Hypothalamus (tissue), 51 donors: ENCODE results near the gene RALBP1.
"Not testable (repeated sequence)": the region's sequence is repeated elsewhere in the genome, so short reads cannot be mapped to it uniquely, and the experiment has no call there.

Experiments
- DNase-seq, 51 donors: peaks; one replicate each; lab custom pipeline; 2025; lab: John Stamatoyannopoulos, UW

RALBP1 gene

DNA sequence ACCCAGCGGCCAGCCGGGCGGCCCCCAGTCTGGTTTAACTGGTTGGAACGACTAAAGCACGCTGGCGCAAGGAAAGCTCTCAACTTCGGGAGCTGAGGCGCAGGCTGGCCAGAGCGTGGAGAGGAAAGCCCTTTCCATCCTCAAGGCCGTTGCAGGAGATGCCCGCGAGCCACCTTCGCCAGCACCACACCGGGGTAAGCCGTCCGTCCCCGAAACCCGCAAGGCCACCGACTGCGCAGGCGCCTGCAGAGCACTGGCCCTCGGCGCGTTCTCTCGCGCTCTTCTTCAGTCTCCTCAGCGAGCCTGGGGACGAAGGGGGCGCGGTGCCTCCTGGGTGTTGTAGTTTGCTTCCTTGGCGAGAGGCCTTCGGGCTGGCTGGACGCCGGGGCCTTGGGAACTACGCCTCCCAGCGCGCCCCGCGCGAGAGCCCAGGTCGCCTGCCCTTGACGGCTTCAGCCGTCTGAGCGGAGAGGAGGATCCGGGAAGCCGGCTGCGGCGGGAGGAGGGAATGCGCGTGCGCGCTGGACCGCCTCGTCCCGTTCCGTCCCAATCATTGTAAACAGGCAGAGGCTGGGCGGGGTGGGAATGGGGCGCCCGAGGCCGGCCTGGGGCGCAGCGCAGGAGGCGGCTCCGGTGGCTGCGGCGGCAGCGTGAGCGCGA lies at the start of gene RALBP1:
TSS of gene RALBP1 (plus strand) at position 531 of the 660 bp plus-strand sequence. CDS start 37,533 bp downstream, outside the sequence.
- DNase-seq = peak; percentile 88 to 100 (median 99)

DNA sequence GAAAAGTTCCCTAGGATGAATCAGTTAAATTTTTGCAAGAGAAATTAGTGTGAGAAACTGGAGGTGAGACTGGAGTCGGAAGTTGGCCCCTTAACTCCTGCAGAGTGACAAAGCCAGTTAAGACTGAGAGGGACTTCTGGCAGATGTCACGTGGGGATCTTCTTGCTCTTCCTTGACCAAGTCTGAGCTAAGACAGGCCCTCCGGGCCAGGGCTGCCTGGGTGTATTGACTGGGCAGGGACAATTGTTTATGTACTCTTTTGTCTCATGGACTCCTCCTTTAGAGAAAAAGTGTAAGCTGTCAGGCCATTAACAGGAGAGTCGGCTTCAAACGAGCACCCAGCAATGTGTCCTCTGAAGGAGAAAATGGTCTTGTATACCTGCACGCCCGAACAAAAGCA lies 48.6 kb upstream of the RALBP1 start:
- no peak for DNase-seq

DNA sequence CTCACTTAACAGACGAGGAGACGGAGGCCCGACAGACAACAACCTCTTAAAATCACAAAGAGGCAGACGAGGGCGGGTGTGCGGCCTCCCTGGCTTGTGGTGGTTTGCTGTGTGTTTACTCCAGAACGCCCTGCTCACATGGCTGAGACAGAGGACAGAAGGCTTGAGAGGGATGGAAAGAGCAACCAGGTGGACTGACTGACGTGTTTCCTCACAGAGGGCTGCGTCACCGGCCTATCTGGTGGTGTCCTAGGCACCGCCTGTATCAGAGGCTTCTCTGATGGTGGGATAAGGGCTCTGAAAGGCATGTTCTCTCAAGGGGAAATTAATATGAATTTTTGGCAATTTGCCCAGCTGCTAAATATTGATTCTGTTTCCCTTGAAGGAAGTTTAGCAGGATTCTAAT lies 47.0 kb upstream of the RALBP1 start:
- no peak for DNase-seq

DNA sequence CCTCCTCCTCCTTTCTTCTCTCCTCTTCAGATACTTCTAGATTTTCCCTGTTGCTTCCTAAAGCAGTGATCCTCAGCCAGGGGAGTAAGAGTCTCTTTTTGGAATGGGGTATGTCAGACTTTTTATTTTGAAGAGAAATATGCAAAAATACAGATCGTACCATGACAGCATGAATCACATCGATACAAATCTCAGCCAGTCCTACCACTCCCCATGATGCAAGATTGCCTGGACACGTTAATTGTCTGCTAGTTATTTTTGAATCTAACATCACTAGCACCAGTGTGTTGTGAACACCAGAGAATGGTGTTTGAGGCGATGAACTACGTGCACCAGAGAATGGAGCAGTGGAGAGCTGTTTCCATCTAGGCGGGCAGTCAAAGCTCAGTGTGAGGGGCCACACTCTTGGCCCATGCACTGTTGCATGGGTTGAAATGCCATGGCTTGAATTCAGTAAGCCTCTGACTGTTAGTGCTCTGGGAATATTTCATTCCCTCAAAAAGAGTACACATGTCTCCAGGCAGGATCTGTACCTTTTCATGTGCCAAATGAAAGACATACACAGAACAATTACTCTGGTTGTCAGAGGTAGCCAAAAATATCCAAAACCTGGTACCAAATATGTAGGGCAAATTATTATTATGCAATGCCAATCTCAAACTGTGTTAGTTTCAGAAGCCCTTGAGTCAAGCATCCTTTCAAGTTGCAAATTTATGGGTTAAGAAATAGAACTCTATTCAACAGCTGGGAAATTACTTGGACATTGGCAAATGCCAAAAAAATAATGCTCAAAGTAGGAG lies 46.3 kb upstream of the RALBP1 start:
- DNase-seq = no peak

DNA sequence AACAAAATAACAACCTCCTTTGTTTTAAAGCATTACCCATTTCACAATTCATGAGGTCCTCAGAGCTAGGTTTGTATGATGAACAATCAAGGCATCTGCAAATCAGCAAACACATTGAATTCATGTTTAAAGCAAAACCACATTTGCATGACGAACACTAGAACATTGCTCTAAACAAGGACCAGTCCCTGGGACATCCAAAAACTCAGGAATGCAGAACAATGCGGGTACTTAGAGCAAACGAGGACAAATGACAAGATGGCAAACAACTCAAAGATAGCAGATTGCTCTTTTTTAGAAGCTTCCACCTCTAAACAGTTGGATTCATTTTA lies 45.7 kb upstream of the RALBP1 start:
- DNase-seq = peak in 1 of 51 donors; percentile 28

DNA sequence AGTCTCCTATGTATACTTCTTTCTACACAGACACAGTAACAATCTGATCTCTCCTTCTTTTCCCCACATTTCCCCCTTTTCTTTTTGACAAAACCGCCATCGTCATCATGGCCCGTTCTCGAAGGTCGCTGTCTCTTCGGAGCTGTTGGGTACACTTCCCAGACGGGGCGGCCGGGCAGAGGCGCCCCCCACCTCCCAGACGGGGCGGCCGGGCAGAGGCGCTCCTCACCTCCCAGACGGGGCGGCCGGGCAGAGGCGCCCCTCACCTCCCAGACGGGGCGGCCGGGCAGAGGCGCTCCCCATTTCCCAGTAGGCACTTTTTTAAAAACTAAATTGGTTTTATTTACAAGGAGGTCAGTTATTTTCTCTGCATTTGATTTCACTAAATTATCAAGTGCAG lies 45.0 kb upstream of the RALBP1 start:
- DNase-seq = not testable (repeated sequence)

DNA sequence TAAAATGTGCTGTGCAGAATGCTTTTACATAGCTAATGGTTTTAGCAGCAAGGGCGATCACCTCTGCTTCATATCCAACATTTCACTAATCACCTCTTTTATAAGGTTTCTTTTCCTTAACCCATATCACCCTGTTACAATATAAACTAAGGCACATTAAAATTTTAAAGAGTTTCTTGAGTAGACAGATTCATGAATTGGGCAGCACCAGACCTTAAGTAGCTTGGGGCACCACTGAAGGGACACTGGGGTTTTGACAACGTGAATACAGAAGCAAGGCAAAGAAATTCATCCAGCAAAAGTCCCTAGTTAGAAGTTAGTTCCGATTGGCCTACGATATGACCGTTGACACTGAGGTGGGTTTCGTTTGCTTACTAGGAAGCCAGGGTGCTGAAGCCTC lies 44.0 kb upstream of the RALBP1 start:
- DNase-seq = no peak

DNA sequence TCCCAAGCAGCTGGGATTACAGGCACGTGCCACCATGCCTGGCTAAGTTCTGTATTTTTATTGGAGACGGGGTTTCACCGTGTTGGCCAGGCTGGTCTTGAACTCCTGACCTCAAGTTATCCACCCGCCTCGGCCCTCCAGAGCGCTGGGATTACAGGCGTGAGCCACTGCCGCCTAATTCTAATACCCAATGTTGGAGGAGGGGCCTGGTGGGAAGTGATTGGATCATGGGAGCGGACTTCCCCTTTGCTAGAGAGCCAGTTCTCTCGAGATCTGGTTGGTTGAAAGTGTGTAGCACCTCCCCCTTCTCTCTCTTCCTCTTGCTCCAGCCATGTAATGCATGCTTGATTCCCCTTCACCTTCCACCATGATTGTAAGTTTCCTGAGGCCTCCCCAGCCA lies 42.2 kb upstream of the RALBP1 start:
- DNase-seq = not testable (repeated sequence)

DNA sequence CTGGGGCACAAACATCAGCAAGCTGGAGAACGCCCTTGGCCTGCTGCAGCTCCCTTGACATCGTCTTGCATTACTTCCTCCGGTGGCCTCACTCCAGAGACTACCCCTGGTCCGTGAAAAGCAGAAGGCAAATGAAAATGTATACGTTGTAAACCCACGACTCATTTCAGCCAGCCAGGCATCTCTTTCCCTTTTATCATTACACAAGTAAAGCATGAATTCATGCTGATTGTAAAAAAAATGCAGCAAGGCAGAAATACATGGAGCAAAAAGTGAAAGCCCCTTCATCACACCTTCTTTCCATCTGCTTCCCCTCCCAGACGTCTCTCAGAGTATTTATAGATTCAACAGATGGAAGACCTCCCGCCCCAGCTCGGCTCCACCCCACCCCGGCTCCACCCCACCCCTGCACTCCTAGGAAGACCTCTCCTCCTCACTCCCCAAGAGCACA lies 41.6 kb upstream of the RALBP1 start:
- DNase-seq = no peak

DNA sequence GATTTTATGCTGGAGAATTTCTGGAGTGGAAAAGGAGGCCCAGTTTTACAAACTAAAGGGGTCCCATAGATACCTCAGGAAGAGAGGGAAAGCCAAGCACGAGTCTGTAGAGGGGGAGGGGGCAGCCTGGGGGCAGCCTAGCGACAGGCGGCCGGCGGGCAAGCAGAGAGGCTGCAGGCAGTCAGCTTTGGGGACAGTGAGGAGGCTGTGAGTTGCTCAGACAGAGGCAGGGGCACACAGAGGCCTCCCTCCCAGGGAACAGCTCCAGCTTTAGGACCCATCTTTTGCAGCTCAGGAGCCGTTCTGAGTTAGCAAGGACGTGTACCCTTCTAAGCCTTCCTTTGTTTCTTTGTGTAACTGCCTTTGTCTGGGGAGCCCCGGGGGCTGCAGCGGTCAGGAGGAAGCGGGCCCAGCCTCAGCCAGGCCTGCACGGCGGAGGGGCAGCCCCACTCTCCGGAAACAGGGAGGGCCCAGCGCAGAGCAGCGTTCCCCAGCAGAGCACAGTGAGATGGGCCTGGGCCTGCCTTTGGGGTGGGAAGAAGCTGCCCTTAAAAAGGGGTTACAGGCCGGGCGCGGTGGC lies 41.1 kb upstream of the RALBP1 start:
- no peak for DNase-seq

DNA sequence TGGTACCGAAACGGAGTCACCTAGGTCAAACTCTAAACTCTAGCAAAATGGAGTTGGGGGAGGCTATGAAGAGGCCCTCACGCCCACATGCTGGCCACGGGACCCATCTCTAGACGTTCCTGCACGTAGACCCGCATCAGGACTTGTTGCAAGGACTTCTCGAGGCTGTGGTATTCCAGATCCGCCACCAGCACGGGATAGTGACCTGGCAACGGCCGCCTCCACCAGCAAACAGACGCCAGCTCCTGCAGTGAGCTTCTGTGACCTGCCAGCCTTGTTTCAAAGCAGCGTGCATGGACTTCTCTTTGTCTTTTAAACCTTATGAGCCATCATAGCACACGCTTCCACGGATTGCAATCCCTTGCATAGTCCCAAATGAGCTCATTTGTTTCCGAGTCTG lies 40.3 kb upstream of the RALBP1 start:
- DNase-seq = no peak

DNA sequence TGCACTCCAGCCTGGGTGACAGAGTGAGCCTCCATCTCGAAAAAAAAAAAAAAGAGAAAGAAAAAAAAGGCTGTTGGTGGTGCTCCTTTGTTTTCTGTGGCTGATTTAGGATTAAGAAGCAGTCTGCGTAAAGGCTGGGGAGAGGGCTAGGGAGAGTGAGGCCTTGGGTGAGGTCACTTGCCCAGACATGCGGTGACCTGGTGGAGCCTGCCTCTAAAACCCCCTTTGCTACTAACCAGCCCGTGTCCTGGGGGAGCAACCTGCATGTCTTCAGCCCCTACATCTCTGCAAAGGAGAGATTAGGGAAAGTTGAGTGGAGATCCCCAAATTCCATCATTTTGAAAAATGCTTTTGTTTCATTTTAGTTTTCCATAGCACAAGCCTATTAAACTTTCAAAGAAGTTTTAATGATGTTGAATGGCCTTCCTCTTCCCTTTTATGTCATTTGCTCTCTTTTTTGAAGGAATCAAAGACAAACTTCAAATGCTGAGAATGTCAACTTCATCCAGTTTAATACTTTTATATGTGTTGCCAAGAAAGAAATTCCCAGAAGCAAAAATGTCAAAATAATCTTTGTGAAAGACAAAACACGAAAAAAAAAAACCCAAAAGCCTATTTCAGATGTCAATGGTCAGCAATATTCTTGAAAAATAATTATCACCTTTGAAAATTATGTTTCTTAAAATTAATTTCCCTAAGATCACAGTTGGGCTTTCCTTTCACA lies 38.9 kb upstream of the RALBP1 start:
- no peak for DNase-seq

DNA sequence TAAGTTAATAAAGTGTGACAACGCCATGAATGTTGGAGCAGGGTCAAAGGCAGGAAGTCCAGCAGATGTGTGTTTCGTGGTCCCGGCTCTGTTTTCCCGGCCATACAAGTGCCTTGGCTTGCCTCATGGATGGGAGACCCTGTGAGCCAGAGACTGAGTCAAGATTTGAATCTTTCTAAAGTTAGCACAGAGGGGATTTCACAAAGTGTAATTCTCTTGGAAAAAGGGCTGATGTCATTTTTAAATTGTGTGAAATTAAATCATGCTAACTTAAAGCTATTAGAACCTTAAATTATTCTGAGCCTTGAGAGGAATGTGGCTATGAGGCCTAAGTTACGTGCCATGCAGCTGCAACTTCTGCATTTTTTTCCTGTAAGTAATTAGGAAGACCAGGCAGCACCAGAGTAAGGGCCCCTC lies 38.3 kb upstream of the RALBP1 start:
- no peak for DNase-seq

DNA sequence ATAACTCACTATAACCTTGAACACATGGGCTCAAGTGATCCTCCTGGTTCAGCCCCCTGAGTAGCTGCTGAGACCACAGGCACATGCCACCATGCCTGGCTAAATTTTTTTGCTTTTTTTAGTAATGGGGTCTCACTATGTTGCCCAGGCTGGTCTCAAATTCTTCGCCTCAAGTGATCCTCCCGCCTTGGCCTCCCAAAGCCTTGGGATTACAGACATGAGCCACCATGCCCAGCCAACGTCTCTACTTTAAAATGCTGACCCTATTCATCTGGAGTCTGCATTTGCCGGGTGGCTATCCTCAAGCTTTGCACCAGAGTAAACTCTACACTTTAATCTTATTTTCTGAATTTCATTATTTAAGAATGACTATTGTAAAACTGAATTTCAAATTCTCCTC lies 37.6 kb upstream of the RALBP1 start:
- DNase-seq = no peak

DNA sequence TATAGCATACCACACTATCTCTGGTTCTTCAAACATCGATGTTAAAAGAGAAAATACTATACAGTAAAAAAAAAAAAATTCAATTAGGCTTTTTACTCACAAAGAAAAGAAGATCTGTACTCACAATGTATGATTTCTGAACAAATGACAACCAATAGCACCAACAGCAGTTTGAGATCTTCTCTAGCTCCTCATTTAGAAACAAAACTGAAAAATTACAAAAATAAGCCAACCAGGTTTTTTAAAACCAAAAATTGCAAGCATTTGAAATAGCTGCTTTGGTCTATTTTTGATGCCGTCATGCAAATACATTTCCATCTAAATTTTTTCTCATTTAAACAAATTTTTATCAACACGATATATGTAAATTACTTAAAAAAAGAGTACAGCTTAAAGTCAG lies 34.3 kb upstream of the RALBP1 start:
- no peak for DNase-seq

DNA sequence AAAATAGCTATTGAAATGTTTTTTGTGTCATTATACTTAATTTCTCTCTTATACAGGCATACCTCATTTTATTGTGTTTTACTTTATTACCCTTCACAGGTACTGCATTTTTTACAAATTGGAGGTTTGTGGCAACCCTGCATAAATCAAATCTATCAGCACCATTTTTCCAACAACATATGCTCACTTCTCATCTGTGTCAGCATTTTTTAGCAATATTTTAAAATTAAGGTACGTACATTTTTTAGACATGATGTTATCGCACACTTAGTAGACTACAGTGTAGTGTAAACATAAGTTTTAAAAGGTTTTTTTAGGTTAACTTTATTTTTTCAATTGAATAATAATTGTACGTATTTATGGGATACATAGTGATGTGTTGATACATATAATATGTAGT lies 30.8 kb upstream of the RALBP1 start:
- DNase-seq = no peak

DNA sequence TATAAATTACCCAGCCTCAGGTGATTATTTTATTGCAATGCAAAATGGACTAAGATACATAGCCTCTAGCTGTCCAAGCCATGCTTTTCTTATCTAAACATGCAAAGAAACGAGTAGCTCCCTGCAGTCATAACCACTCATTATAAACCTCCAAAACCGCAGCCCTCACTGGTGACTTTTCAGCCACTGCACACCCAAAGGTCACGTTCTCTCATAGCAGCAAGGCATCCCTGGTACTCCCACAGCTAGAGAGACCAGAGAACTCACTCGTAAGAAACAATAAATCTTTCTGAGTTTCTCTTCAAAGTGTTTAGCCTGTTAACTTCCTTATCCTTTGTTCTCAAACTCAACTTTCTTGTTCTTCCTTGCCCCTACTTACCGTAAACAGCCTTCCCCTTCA lies 28.5 kb upstream of the RALBP1 start:
- DNase-seq = no peak

DNA sequence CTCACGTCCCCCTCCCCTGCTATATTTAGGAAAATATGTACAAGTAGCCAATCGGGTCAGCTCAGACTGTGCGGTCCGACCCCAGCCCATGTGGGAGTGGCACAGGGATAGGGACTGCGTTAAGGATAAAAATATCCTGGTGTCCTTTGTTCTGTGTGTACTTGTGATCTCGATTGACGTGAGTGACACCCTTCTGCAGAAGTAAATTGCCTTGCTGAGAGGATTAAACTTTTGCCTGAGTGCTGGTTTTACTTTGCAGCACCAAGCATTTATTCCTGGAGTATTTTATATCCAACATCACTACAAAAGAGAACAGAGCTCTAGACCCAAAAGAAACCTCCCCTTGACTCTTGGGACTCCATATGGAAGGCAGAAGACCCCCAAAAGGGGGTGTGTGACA lies 28.0 kb upstream of the RALBP1 start:
- DNase-seq = no peak

DNA sequence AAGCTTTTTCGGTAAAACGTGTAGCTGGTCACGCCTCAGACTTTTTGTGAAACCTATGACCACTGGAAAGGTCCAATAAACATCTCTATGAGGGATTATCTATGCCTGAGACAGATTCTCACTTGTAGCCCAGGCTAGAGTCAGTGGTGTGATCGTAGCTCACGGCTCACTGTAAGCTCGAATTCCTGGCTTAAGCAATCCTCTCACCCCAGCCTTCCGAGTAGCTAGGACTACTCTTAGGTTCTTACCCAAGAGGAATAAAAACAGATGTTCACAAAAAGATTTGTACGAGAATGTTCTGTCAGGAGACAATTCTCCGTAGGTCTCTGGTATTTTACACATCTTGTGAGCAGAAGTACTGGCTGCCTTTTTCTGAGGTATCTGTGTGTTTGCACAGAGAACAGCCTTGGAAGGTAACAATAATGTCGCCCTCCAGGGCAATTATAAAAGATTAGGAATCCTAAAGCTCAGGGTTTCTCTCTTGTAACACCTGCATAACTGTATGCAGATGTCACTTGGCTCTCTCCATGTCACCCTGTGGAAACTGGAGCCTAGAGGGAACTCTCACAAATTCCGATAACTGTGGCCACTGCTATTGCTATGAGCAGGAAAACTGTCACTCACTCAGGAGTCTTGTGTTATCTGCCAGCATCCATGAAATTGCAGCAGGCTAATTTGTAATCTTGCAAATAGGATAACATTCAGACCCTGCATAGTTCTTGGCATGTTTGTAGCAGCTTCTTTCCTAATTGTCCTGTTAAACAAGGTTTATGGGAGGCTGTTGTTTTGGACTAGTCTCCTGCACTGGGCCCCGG lies 25.5 kb upstream of the RALBP1 start:
- DNase-seq = no peak

DNA sequence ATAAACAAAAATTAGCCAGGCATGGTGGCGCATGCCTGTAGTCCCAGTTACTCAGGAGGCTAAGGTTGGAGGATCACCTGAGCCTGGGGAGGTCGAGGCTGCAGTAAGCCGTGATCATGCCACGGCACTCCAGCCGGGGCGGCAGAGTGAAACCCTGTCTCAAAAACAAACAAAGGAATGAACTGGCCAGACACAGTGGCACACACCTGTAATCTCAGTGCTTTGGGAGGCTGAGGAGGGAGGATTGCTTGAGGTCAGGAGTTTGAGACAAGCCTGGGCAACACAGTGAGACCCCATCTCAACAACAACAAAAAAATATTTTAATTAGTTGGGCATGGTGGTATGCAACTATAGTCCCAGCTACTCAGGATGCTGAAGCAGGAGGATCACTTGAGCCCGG lies 24.4 kb upstream of the RALBP1 start:
- not testable (repeated sequence) for DNase-seq
